ENCODE results near the gene FAM120A. TPM values are rescaled to one million over a fixed set of nuclear protein-coding genes. Genes with fewer than 3 reads are reported as not detected.
A peak's percentile ranks its signal among the peaks of the same experiment; 100 is the strongest.

FAM120A gene
- total and polyA plus RNA-seq, 12 donors = 42.6 to 147 (median 96.4) TPM

DNA sequence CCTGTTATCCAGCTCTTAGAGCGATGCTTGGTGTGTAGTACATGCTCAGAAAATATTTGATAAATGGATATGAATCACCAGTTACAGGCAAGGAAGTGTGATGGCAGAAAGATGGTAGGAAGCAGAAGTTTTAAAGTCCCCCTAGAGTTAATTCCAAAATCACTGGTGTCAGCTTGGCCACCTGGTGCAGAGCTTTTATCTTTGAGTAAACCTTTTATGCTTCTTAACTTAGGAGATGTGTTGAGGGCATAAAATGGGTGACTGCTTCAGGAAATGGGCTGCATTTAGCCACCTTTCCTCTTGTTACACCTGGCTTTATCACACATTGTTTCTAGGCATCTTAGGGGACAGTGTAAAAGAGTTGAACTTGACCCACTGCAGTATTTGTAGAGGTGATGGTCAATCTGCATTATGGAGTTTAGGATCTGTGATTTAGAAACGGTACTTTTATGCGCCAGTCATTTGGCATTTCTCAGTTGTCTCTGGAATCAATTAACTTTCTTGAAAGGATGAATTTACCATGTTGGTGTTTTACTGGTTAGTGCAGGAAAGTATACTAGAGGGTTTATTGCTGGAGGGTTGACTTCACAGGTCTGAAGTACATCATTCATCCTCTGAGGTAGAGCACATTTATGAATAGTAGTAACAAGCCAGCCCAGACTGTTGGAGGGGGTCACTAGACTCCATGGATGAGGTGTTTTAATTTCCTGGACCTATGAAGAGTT lies 9.4 kb downstream of the FAM120A start:
- no peaks in the 10 kb centered on the region for H3K9me3 ChIP-seq (replicated peaks in 1 of 3)
- no peak for DNase-seq
- peak overlapping the region in 2 of 5 donors; percentile 3 to 4 for H3K27ac ChIP-seq
- no peak overlapping the region for H3K4me3 ChIP-seq
- H3K36me3 ChIP-seq (replicated peaks in 1 of 2) = no peaks in the 10 kb centered on the region
- no peaks in the 10 kb centered on the region for H3K27me3 ChIP-seq
- 77 to 84% (median 79%) methylated on average over 3 of the region's 3 CpGs for WGBS, 4 donors
- intact Hi-C loops (cut with DNase I) = no loop called here
- no peak for TF ChIP-seq POLR2A (IDR thresholded peaks at IDR 0.05)
- TF ChIP-seq, protein P1, sequence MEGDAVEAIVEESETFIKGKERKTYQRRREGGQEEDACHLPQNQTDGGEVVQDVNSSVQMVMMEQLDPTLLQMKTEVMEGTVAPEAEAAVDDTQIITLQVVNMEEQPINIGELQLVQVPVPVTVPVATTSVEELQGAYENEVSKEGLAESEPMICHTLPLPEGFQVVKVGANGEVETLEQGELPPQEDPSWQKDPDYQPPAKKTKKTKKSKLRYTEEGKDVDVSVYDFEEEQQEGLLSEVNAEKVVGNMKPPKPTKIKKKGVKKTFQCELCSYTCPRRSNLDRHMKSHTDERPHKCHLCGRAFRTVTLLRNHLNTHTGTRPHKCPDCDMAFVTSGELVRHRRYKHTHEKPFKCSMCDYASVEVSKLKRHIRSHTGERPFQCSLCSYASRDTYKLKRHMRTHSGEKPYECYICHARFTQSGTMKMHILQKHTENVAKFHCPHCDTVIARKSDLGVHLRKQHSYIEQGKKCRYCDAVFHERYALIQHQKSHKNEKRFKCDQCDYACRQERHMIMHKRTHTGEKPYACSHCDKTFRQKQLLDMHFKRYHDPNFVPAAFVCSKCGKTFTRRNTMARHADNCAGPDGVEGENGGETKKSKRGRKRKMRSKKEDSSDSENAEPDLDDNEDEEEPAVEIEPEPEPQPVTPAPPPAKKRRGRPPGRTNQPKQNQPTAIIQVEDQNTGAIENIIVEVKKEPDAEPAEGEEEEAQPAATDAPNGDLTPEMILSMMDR (IDR thresholded peaks at IDR 0.05) = no peak
- peaks cover 25 to 77% of the 10 kb centered on the region in 2 donors for H3K4me1 ChIP-seq (replicated peaks in 1 of 2)

DNA sequence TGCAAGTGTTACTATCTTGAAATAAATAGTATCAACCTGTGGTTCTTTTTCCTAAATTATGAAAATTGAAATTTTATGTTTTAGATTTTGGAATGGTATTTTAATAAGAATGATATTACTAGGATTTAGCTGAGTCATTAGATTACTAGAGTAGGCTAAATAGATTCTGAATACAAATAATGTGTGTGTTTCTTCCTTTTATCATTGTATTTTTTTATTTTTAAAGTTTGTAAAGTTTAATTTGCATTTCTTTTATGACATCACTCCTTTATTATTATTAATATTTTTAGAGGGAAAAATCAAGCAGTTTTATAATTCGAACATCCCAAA lies 9.9 kb downstream of the FAM120A start:
- Histone ChIP-seq H3K27ac (no peak overlapping the region), H3K27me3 (no peaks in the 10 kb centered on the region), H3K9me3 (replicated peaks in 1 of 3) (no peaks in the 10 kb centered on the region), H3K4me3 (no peak overlapping the region), H3K4me1 (replicated peaks in 1 of 2) (peaks cover 29 to 77% of the 10 kb centered on the region in 2 donors), H3K36me3 (replicated peaks in 1 of 2) (no peaks in the 10 kb centered on the region)
- intact Hi-C loops (cut with DNase I) = no loop called here
- TF ChIP-seq, protein P1 (IDR thresholded peaks at IDR 0.05) = no peak
- no peak for TF ChIP-seq POLR2A (IDR thresholded peaks at IDR 0.05)
- no peak for DNase-seq
- WGBS, 4 donors = 93 to 97% (median 95%) methylated on average over 1 of the region's 1 CpG

DNA sequence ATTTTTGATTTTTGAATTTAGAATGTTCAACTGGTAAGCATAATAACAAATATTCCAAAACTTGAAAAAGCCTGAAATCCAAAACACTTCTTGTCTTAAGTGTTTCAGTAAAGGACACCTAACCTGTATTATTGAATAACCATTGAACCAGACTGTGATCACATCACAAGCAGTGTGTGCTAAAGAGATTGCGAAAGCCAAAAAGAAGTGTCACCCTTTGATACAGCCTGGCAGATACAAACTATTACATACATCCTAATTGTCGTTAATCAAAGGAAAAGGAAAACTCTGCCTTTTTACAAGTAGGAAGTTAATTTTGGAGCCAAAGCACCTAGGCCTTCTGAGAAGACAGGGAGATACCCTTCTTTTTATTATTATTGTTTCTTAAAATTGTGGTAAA lies 10.3 kb downstream of the FAM120A start:
- intact Hi-C loops (cut with DNase I) = no loop called here
- Histone ChIP-seq H3K4me3 (no peak overlapping the region), H3K27ac (no peak overlapping the region), H3K27me3 (no peaks in the 10 kb centered on the region), H3K36me3 (replicated peaks in 1 of 2) (no peaks in the 10 kb centered on the region), H3K4me1 (replicated peaks in 1 of 2) (peaks cover 34 to 77% of the 10 kb centered on the region in 2 donors), H3K9me3 (replicated peaks in 1 of 3) (no peaks in the 10 kb centered on the region)
- no peak for TF ChIP-seq POLR2A (IDR thresholded peaks at IDR 0.05)
- TF ChIP-seq, protein P1 (IDR thresholded peaks at IDR 0.05) = no peak
- DNase-seq = no peak
- 75 to 87% (median 78%) methylated on average over 2 of the region's 2 CpGs for WGBS, 4 donors

DNA sequence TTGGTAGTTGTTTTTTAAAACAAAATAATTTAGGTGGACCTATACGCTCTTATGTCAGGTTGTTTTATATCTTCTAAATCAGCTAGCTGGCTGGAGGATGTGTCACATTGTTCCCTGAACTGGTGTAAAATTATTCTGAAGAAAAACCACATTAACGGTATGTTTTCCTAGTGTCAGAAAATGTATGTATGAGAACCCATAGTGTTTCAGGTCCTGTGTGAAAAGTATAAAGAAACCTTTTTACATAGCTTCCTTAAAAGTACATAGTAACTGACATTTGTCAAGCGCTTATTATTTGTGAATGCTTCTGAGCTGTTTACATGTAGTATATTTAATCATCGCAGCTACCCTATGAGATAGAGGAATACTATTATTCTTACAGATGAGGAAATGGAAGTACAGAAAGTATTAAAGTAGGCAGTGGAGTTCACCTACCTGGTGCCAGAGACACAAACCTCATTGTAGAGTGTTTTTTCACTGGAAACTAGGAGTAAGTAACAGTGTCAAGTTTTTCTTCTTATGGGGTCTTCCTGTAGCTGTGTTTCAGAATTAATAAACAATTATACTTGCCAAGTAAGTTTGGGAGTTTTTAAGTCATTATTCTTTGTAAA lies 12.3 kb downstream of the FAM120A start:
- DNase-seq = no peak
- H3K27me3 ChIP-seq = no peaks in the 10 kb centered on the region
- H3K4me3 ChIP-seq = no peak overlapping the region
- peaks cover 33 to 78% of the 10 kb centered on the region in 2 donors for H3K4me1 ChIP-seq (replicated peaks in 1 of 2)
- intact Hi-C loops (cut with DNase I) = no loop called here
- 87 to 93% (median 90%) methylated on average over 4 of the region's 4 CpGs for WGBS, 4 donors
- no peaks in the 10 kb centered on the region for H3K9me3 ChIP-seq (replicated peaks in 1 of 3)
- H3K36me3 ChIP-seq (replicated peaks in 1 of 2) = no peaks in the 10 kb centered on the region
- no peak overlapping the region for H3K27ac ChIP-seq
- TF ChIP-seq, protein P1 (IDR thresholded peaks at IDR 0.05) = no peak
- no peak for TF ChIP-seq POLR2A (IDR thresholded peaks at IDR 0.05)

All from adrenal gland (tissue), 12 donors.